H1 (cell line): ENCODE measurements around the gene ZNF577. TPM values are rescaled to one million over a fixed set of nuclear protein-coding genes. Genes with fewer than 3 reads are reported as not detected.

Experiments used
- EP300 ChIP-seq, 2 experiments: IDR thresholded peaks; 1 replicate in 1 of 2; 2 replicates in 1 of 2; pipeline ENCODE4 v1.6.1; 2011 to 2012; ENCODE audit warnings: low read depth in 2 of 2, low read length in 2 of 2, mild to moderate bottlenecking in 2 of 2, borderline replicate concordance in 1 of 2, inconsistent platforms in 1 of 2, moderate library complexity in 1 of 2
- USF2 ChIP-seq: IDR thresholded peaks from 2 replicates; pipeline ENCODE4 v1.6.1; 2011; ENCODE audit warnings: low read length, improper control_type of control experiment
- polyA plus RNA-seq, 7 experiments: library from polyadenylated mRNA; depleted of rRNA in 3 of 7; stranded (reverse) in 5 of 7; unstranded in 2 of 7; fragments of >200 nt in 5 of 7; fragments of 200-250 nt in 2 of 7; gene quantifications; 1 replicate in 5 of 7; 2 replicates in 1 of 7; 4 replicates in 1 of 7; pipeline versions ENCODE4 v1.2.1 to v1.2.3, GENCODE V29; 2011 to 2013; ENCODE audit warnings: missing spikeins in 2 of 7, mixed read lengths in 2 of 7
- total RNA-seq: library from RNA; stranded (reverse); fragmentation: NEBNext Ultra II Directional; extraction: Animal tissue kit (Norgen Biotek cat#: 25700); gene quantifications from 2 replicates; pipeline ENCODE4 v1.2.1, GENCODE V29; 2021

ZNF577 gene
- total and polyA plus RNA-seq, 2 of the 8 experiments (the other 6 are each of a cell fraction or from before 2014, with no cell fraction given), result 13.8 to 14.9 TPM

GRCh38 chr19:51882518-51882917, 5.2 kb downstream of the ZNF577 start (continued):
- TF ChIP-seq USF2 (no peak), EP300 (IDR thresholded peaks at IDR 0.05; ENCODE audit: borderline replicate concordance in 1 of 2, low read depth in 2 of 2, low read length in 2 of 2) (no peak)
